ENCODE data around the gene GNAS. TPM values are rescaled to one million over a fixed set of nuclear protein-coding genes. Genes with fewer than 3 reads are reported as not detected.

Gene GNAS
- polyA plus RNA-seq, 1 donor (not counting 4 experiments of a cell fraction or from before 2014, with no cell fraction given): 560 TPM

- dilution Hi-C loops (cut with MboI; ENCODE audit: extremely low pct_ligation_motif_present, low sequenced_read_pairs): no loop called here
- peak overlapping the region; percentile 79 for H3K27ac ChIP-seq (ENCODE audit: control insufficient read depth, insufficient read depth, low read length)
- H2AFZ ChIP-seq (ENCODE audit: control insufficient read depth, low read length): peak overlapping the region; percentile 22
- peaks cover 16% of the 10 kb centered on the region for H4K20me1 ChIP-seq (ENCODE audit: control insufficient read depth, extremely low read depth, insufficient read depth, low read length)
- peaks cover 0 to 6% of the 10 kb centered on the region in 2 experiments for H3K36me3 ChIP-seq (ENCODE audit: control insufficient read depth in 2 of 2, extremely low read depth in 1 of 2, insufficient read depth in 2 of 2, low read length in 2 of 2)
- no peaks in the 10 kb centered on the region for H3K9me3 ChIP-seq (ENCODE audit: control insufficient read depth, low read depth, low read length)
- TF ChIP-seq EZH2 (IDR thresholded peaks at IDR 0.05; ENCODE audit: low read length) (no peak), CTCF (optimal IDR thresholded peaks at IDR 0.05 in 1 of 3, IDR thresholded peaks at IDR 0.05 in 1 of 3, conservative IDR thresholded peaks at IDR 0.05 in 1 of 3; ENCODE audit: extremely low read depth in 1 of 3, insufficient read depth in 2 of 3, low read length in 3 of 3) (peak in 2 of 3 experiments; percentile 4 to 40)
- H3K27me3 ChIP-seq (ENCODE audit: control insufficient read depth, extremely low read depth, insufficient read depth, low read length): no peaks in the 10 kb centered on the region
- peaks cover 61% of the 10 kb centered on the region for H3K79me2 ChIP-seq (ENCODE audit: control insufficient read depth, insufficient read depth, low read length)
- peak overlapping the region; percentile 78 to 87 (median 85) for H3K4me3 ChIP-seq (ENCODE audit: control insufficient read depth in 2 of 3, extremely low read depth in 1 of 3, insufficient read depth in 2 of 3, low read depth in 1 of 3, low read length in 3 of 3)
- DNase-seq (ENCODE audit: low read depth, low spot score) (no peak), FAIRE-seq (no peak)
- peaks cover 25% of the 10 kb centered on the region for H3K4me1 ChIP-seq (ENCODE audit: control insufficient read depth, extremely low read depth, insufficient read depth, low read length)
- H3K9ac ChIP-seq (ENCODE audit: control insufficient read depth, extremely low read depth, insufficient read depth, low read length): peak overlapping the region; percentile 82
- H3K4me2 ChIP-seq (ENCODE audit: control insufficient read depth, extremely low read depth, insufficient read depth, low read depth, low read length): peak overlapping the region; percentile 70
- no peaks in the 10 kb centered on the region for H3K9me1 ChIP-seq (ENCODE audit: control insufficient read depth, extremely low read depth, insufficient read depth, low read length)
These were observed 39.8 kb downstream of the GNAS start for GRCh38 chr20:58892141-58892931.

- FAIRE-seq (no peak), DNase-seq (ENCODE audit: low read depth, low spot score) (no peak)
- H3K9ac ChIP-seq (ENCODE audit: control insufficient read depth, extremely low read depth, insufficient read depth, low read length): peak overlapping the region; percentile 82
These were observed 40.4 kb downstream of the GNAS start for GRCh38 chr20:58892932-58893224.

More at GRCh38 chr20:58892932-58893224, 40.4 kb downstream of the GNAS start:
- no peak for TF ChIP-seq CTCF (optimal IDR thresholded peaks at IDR 0.05 in 1 of 3, IDR thresholded peaks at IDR 0.05 in 1 of 3, conservative IDR thresholded peaks at IDR 0.05 in 1 of 3; ENCODE audit: extremely low read depth in 1 of 3, insufficient read depth in 2 of 3, low read length in 3 of 3)
- no peak for TF ChIP-seq EZH2 (IDR thresholded peaks at IDR 0.05; ENCODE audit: low read length)
- dilution Hi-C loops (cut with MboI; ENCODE audit: extremely low pct_ligation_motif_present, low sequenced_read_pairs): no loop called here
- H3K27ac ChIP-seq (ENCODE audit: control insufficient read depth, insufficient read depth, low read length): peak overlapping the region; percentile 79
- H3K9me3 ChIP-seq (ENCODE audit: control insufficient read depth, low read depth, low read length): no peaks in the 10 kb centered on the region
- H3K27me3 ChIP-seq (ENCODE audit: control insufficient read depth, extremely low read depth, insufficient read depth, low read length): no peaks in the 10 kb centered on the region
- no peak overlapping the region for H2AFZ ChIP-seq (ENCODE audit: control insufficient read depth, low read length)
- peaks cover 16% of the 10 kb centered on the region for H4K20me1 ChIP-seq (ENCODE audit: control insufficient read depth, extremely low read depth, insufficient read depth, low read length)
- peaks cover 20% of the 10 kb centered on the region for H3K4me1 ChIP-seq (ENCODE audit: control insufficient read depth, extremely low read depth, insufficient read depth, low read length)
- no peaks in the 10 kb centered on the region for H3K9me1 ChIP-seq (ENCODE audit: control insufficient read depth, extremely low read depth, insufficient read depth, low read length)
- H3K4me2 ChIP-seq (ENCODE audit: control insufficient read depth, extremely low read depth, insufficient read depth, low read depth, low read length): peak overlapping the region; percentile 70
- H3K4me3 ChIP-seq (ENCODE audit: control insufficient read depth in 2 of 3, extremely low read depth in 1 of 3, insufficient read depth in 2 of 3, low read depth in 1 of 3, low read length in 3 of 3): peak overlapping the region; percentile 78 to 87 (median 85)
- peaks cover 67% of the 10 kb centered on the region for H3K79me2 ChIP-seq (ENCODE audit: control insufficient read depth, insufficient read depth, low read length)
- peaks cover 2 to 6% of the 10 kb centered on the region in 2 experiments for H3K36me3 ChIP-seq (ENCODE audit: control insufficient read depth in 2 of 2, extremely low read depth in 1 of 2, insufficient read depth in 2 of 2, low read length in 2 of 2)

Measured in keratinocyte (primary cell).